HCT116 (cell line): ENCODE data around the gene UBE2D3.

Source experiments
- ATF3 ChIP-seq: IDR thresholded peaks from 2 replicates; pipeline ENCODE4 v1.6.1; 2012
- CBX3 ChIP-seq: IDR thresholded peaks from 2 replicates; pipeline ENCODE4 v1.6.1; 2012; ENCODE audit warnings: low read depth
- CEBPB ChIP-seq: IDR thresholded peaks from 2 replicates; pipeline ENCODE4 v1.6.1; 2012; ENCODE audit warnings: low read depth
- CTCF ChIP-seq, 3 experiments: fragments of 200-600 bp in 1 of 3; sonication (generic) in 1 of 3; IDR thresholded peaks in 2 of 3; conservative IDR thresholded peaks in 1 of 3; 2 replicates each; pipeline ENCODE4 v1.5.1; 2012 to 2017; ENCODE audit warnings: low read depth in 2 of 3, low read length in 2 of 3, antibody characterized with exemption in 1 of 3, borderline replicate concordance in 1 of 3, control low read depth in 1 of 3, mild to moderate bottlenecking in 1 of 3, mixed read lengths in 1 of 3, mixed run types in 1 of 3, moderate library complexity in 1 of 3; ENCODE audit not compliant: insufficient read depth in 1 of 3
- EZH2 ChIP-seq: fragments of 200-600 bp; sonication (generic); IDR thresholded peaks from 2 replicates; pipeline ENCODE4 v1.6.1; 2017; ENCODE audit warnings: antibody characterized with exemption, mixed run types
- EZH2phosphoT487 ChIP-seq: fragments of 200-600 bp; IDR thresholded peaks from 2 replicates; pipeline ENCODE4 v1.6.1; 2018; ENCODE audit warnings: antibody characterized with exemption, borderline replicate concordance
- JUND ChIP-seq: IDR thresholded peaks from 2 replicates; pipeline ENCODE4 v1.6.1; 2012
- MAX ChIP-seq: IDR thresholded peaks from 2 replicates; pipeline ENCODE4 v1.6.1; 2012
- POLR2A ChIP-seq: IDR thresholded peaks from 2 replicates; pipeline ENCODE4 v1.7.0; 2011; ENCODE audit warnings: borderline replicate concordance; ENCODE audit not compliant: insufficient read depth, insufficient read length; ENCODE audit errors: extremely low read depth
- POLR2AphosphoS5 ChIP-seq: IDR thresholded peaks from 2 replicates; pipeline ENCODE4 v1.6.1; 2011; ENCODE audit warnings: mild to moderate bottlenecking, low read depth, low read length, moderate library complexity
- REST ChIP-seq: IDR thresholded peaks from 2 replicates; pipeline ENCODE4 v1.6.1; 2012; ENCODE audit warnings: low read depth
- SIN3A ChIP-seq: IDR thresholded peaks from 2 replicates; pipeline ENCODE4 v1.6.1; 2012; ENCODE audit warnings: low read depth
- YY1 ChIP-seq: IDR thresholded peaks from 2 replicates; pipeline ENCODE4 v1.6.1; 2011; ENCODE audit warnings: low read length, low read depth, moderate library complexity, mild to moderate bottlenecking; ENCODE audit not compliant: insufficient replicate concordance; ENCODE audit errors: extremely low read depth
- ZNF274 ChIP-seq: fragments of 200-500 bp; sonication (Bioruptor generic); IDR thresholded peaks from 2 replicates; pipeline ENCODE4 v1.6.1; 2014; ENCODE audit warnings: mild to moderate bottlenecking, low read depth, low read length, inconsistent platforms

- TF ChIP-seq JUND: no peak
- no peak for TF ChIP-seq YY1
- TF ChIP-seq POLR2A: no peak
- no peak for TF ChIP-seq CTCF (IDR thresholded peaks at IDR 0.05 in 2 of 3, conservative IDR thresholded peaks at IDR 0.05 in 1 of 3; ENCODE audit: borderline replicate concordance in 1 of 3, insufficient read depth in 1 of 3, low read depth in 2 of 3, low read length in 2 of 3)
- TF ChIP-seq ATF3: no peak
- no peak for TF ChIP-seq POLR2AphosphoS5
- TF ChIP-seq CBX3: no peak
- TF ChIP-seq SIN3A: no peak
- TF ChIP-seq CEBPB: no peak
- TF ChIP-seq MAX: no peak
- TF ChIP-seq EZH2phosphoT487: no peak
- TF ChIP-seq ZNF274: no peak
- TF ChIP-seq REST: no peak
- no peak for TF ChIP-seq EZH2
Measured at GRCh38 chr4:102823897-102824296, 3.5 kb downstream of the UBE2D3 start.
